ENCODE data around the gene TRAPPC12.
"Not testable (repeated sequence)": the region's sequence is repeated elsewhere in the genome, so short reads cannot be mapped to it uniquely, and the experiment has no call there.

Gene TRAPPC12

GRCh38 chr2:3492951-3493614 lies 113.6 kb downstream of the TRAPPC12 start:
- H3K27ac ChIP-seq: no peak overlapping the region
- TF ChIP-seq CTCF (IDR thresholded peaks at IDR 0.05) (no peak), ZFX (IDR thresholded peaks at IDR 0.05; ENCODE audit: borderline replicate concordance) (no peak)

GRCh38 chr2:3493615-3494007 lies 114.1 kb downstream of the TRAPPC12 start:
- no peak overlapping the region for H3K27ac ChIP-seq

GRCh38 chr2:3494984-3495666 lies 115.6 kb downstream of the TRAPPC12 start:
- H3K27ac ChIP-seq: no peak overlapping the region
- TF ChIP-seq ZFX (IDR thresholded peaks at IDR 0.05; ENCODE audit: borderline replicate concordance) (no peak), CTCF (IDR thresholded peaks at IDR 0.05) (no peak)

More at GRCh38 chr2:3493615-3494007, 114.1 kb downstream of the TRAPPC12 start:
- TF ChIP-seq ZFX (IDR thresholded peaks at IDR 0.05; ENCODE audit: borderline replicate concordance): no peak
- no peak for TF ChIP-seq CTCF (IDR thresholded peaks at IDR 0.05)

GRCh38 chr2:3496708-3497080 lies 117.2 kb downstream of the TRAPPC12 start:
- H3K27ac ChIP-seq: not testable (repeated sequence)

- no peak overlapping the region for H3K27ac ChIP-seq
- no peak for TF ChIP-seq ZFX (IDR thresholded peaks at IDR 0.05; ENCODE audit: borderline replicate concordance)
- no peak for TF ChIP-seq CTCF (IDR thresholded peaks at IDR 0.05)
Measured at GRCh38 chr2:3498783-3499394, 119.4 kb downstream of the TRAPPC12 start.

- H3K27ac ChIP-seq: no peak overlapping the region
- TF ChIP-seq ZFX (IDR thresholded peaks at IDR 0.05; ENCODE audit: borderline replicate concordance) (no peak), CTCF (IDR thresholded peaks at IDR 0.05) (no peak)
Measured at GRCh38 chr2:3500326-3500899, 120.9 kb downstream of the TRAPPC12 start.

GRCh38 chr2:3503046-3503445 lies 123.6 kb downstream of the TRAPPC12 start:
- no peak overlapping the region for H3K27ac ChIP-seq
- no peak for TF ChIP-seq ZFX (IDR thresholded peaks at IDR 0.05; ENCODE audit: borderline replicate concordance)
- TF ChIP-seq CTCF (IDR thresholded peaks at IDR 0.05): no peak

Measured in 22Rv1 (cell line).